A549 (cell line): Measurements from ENCODE around the gene YOD1. TPM values are rescaled to one million over a fixed set of nuclear protein-coding genes. Genes with fewer than 3 reads are reported as not detected.

Experiments used
- ATAC-seq, 2 experiments: fragments of 200-7000 bp in 1 of 2; fragments of >200 bp in 1 of 2; cut with Nextera tagmentation in 1 of 2; cut with Tn5 transposase in 1 of 2; 3 replicates each; pipeline versions ENCODE4 v1.8.0 to v1.9.1; 2018 to 2020; ENCODE audit warnings: mild to moderate bottlenecking in 1 of 2, moderate library complexity in 1 of 2
- CTCF ChIA-PET: fragments of 300-600 bp; sonication (Branson Sonifier 250); formaldehyde crosslinking; extraction: SDS; loops from one replicate; lab custom pipeline; 2021; ENCODE audit warnings: antibody characterized with exemption, inconsistent platforms; lab: Yijun Ruan, JAX
- POLR2A ChIA-PET: fragments of 350-600 bp; formaldehyde crosslinking; extraction: SDS; loops from one replicate; lab custom pipeline; 2021; ENCODE audit warnings: antibody characterized with exemption, inconsistent platforms; lab: Yijun Ruan, JAX
- DNase-seq, 2 experiments: peaks; one replicate each; pipeline versions ENCODE4 v3.0.0 to v3.0.0-alpha.2; 2011 to 2016; ENCODE audit warnings: low read depth in 1 of 2, low spot score in 1 of 2
- FAIRE-seq: peaks from 2 replicates; lab custom pipeline; 2011; peaks lifted over from hg19 to GRCh38; lab: Jason Lieb, UNC
- H3K27ac ChIP-seq, 2 experiments: fragments of >200 bp; sonication (Bioruptor Twin); formaldehyde crosslinking; 3 replicates each; pipeline ENCODE4 v1.5.1; 2016 to 2017
- H3K4me1 ChIP-seq: fragments of >200 bp; sonication (Bioruptor Twin); formaldehyde crosslinking; 3 replicates; pipeline ENCODE4 v1.6.1; 2016
- H3K4me2 ChIP-seq: fragments of >200 bp; sonication (Bioruptor Twin); formaldehyde crosslinking; 3 replicates; pipeline ENCODE4 v1.6.1; 2016
- H3K4me3 ChIP-seq: fragments of >200 bp; sonication (Bioruptor Twin); formaldehyde crosslinking; 3 replicates; pipeline ENCODE4 v1.5.1; 2016
- H3K9me3 ChIP-seq: fragments of >200 bp; sonication (Bioruptor Twin); formaldehyde crosslinking; 3 replicates; pipeline ENCODE4 v1.6.1; 2016
- CBX2 ChIP-seq: fragments of 200-600 bp; sonication (generic); IDR thresholded peaks from 2 replicates; pipeline ENCODE4 v1.6.1; 2016; ENCODE audit warnings: low read depth, mild to moderate bottlenecking, borderline replicate concordance
- CBX8 ChIP-seq: fragments of 200-600 bp; sonication (generic); IDR thresholded peaks from 2 replicates; pipeline ENCODE4 v1.6.1; 2016
- CEBPB ChIP-seq, 2 experiments: fragments of >200 bp in 1 of 2; sonication (Bioruptor Twin) in 1 of 2; formaldehyde crosslinking in 1 of 2; IDR thresholded peaks; 2 replicates each; pipeline ENCODE4 v1.6.1; 2012 to 2016
- CHD4 ChIP-seq: fragments of 200-600 bp; sonication (generic); IDR thresholded peaks from 2 replicates; pipeline ENCODE4 v1.6.1; 2016; ENCODE audit warnings: antibody characterized with exemption, mild to moderate bottlenecking, borderline replicate concordance
- EHMT2 ChIP-seq: fragments of 200-600 bp; sonication (generic); IDR thresholded peaks from 2 replicates; pipeline ENCODE4 v1.6.1; 2016; ENCODE audit warnings: antibody characterized with exemption, low read depth, mild to moderate bottlenecking, moderate library complexity
- EP300 ChIP-seq, 2 experiments: fragments of >200 bp; sonication (Bioruptor Twin); formaldehyde crosslinking; IDR thresholded peaks; 2 replicates in 1 of 2; 3 replicates in 1 of 2; pipeline ENCODE4 v1.6.1; 2016 to 2017
- FOSL2 ChIP-seq, 2 experiments: fragments of 450-650 bp in 1 of 2; fragments of >200 bp in 1 of 2; sonication (Bioruptor Twin) in 1 of 2; formaldehyde crosslinking; IDR thresholded peaks; 2 replicates each; pipeline versions ENCODE4 v1.5.0 to v1.6.1; 2016 to 2020; ENCODE audit warnings: mild to moderate bottlenecking in 1 of 2, moderate library complexity in 1 of 2
- FOXS1 ChIP-seq: fragments of 250-450 bp; sonication (Bioruptor Pico); IDR thresholded peaks from 2 replicates; pipeline ENCODE4 v1.5.0; 2020; ENCODE audit warnings: mild to moderate bottlenecking, moderate library complexity
- GATA3 ChIP-seq: IDR thresholded peaks from 2 replicates; pipeline ENCODE4 v1.6.1; 2012; ENCODE audit warnings: borderline replicate concordance
- HOXB5 ChIP-seq: fragments of 250-450 bp; sonication (Bioruptor Pico); IDR thresholded peaks from 2 replicates; pipeline ENCODE4 v1.5.0; 2020; ENCODE audit warnings: mild to moderate bottlenecking, moderate library complexity
- JUN ChIP-seq, 2 experiments: fragments of >200 bp; sonication (Bioruptor Twin); formaldehyde crosslinking; IDR thresholded peaks; 2 replicates in 1 of 2; 3 replicates in 1 of 2; pipeline ENCODE4 v1.6.1; 2016 to 2017
- JUNB ChIP-seq: fragments of >200 bp; sonication (Bioruptor Twin); formaldehyde crosslinking; IDR thresholded peaks from 2 replicates; pipeline ENCODE4 v1.6.1; 2016
- MAFK ChIP-seq: fragments of 450-650 bp; IDR thresholded peaks from 2 replicates; pipeline ENCODE4 v1.6.1; 2014; ENCODE audit not compliant: partially characterized antibody
- MAX ChIP-seq: IDR thresholded peaks from 2 replicates; pipeline ENCODE4 v1.6.1; 2012
- MAZ ChIP-seq: fragments of 150-350 bp; IDR thresholded peaks from 2 replicates; pipeline ENCODE4 v1.6.1; 2014; ENCODE audit warnings: antibody characterized with exemption, low read depth, low read length, borderline replicate concordance
- NPAS2 ChIP-seq: fragments of 250-450 bp; sonication (Bioruptor Pico); IDR thresholded peaks from 2 replicates; pipeline ENCODE4 v1.8.0; 2022; ENCODE audit warnings: mild to moderate bottlenecking, moderate library complexity, borderline replicate concordance
- RCOR1 ChIP-seq: fragments of 150-350 bp; IDR thresholded peaks from 2 replicates; pipeline ENCODE4 v1.6.1; 2014; ENCODE audit warnings: antibody characterized with exemption, low read length, low read depth
- SMC3 ChIP-seq: fragments of >200 bp; sonication (Bioruptor Twin); formaldehyde crosslinking; IDR thresholded peaks from 3 replicates; pipeline ENCODE4 v1.6.1; 2018; ENCODE audit warnings: inconsistent platforms
- SREBF2 ChIP-seq: fragments of 450-650 bp; IDR thresholded peaks from 2 replicates; pipeline ENCODE4 v1.6.1; 2014; ENCODE audit warnings: mild to moderate bottlenecking, moderate library complexity
- TFCP2L1 ChIP-seq: fragments of 250-450 bp; sonication (Bioruptor Pico); IDR thresholded peaks from 2 replicates; pipeline ENCODE4 v1.5.0; 2021; ENCODE audit warnings: mild to moderate bottlenecking
- TP53 ChIP-seq: fragments of 250-450 bp; sonication (Bioruptor Pico); IDR thresholded peaks from 2 replicates; pipeline ENCODE4 v1.5.0; 2021; ENCODE audit warnings: mild to moderate bottlenecking, moderate library complexity
- ZFP36 ChIP-seq: fragments of 450-650 bp; IDR thresholded peaks from 2 replicates; pipeline ENCODE4 v1.6.1; 2014; ENCODE audit warnings: borderline replicate concordance; ENCODE audit not compliant: partially characterized antibody
- ZNF302 ChIP-seq: fragments of 250-450 bp; sonication (Bioruptor Pico); IDR thresholded peaks from 2 replicates; pipeline ENCODE4 v1.9.0; 2021; ENCODE audit warnings: inconsistent platforms, mild to moderate bottlenecking, moderate library complexity
- ZSCAN20 ChIP-seq: fragments of 250-450 bp; sonication (Bioruptor Pico); IDR thresholded peaks from 2 replicates; pipeline ENCODE4 v1.8.0; 2022; ENCODE audit warnings: mild to moderate bottlenecking, moderate library complexity
- WGBS: methylation state at CpG from one replicate; pipeline ENCODE4 v1.1.6; 2017; ENCODE audit errors: missing lambda C conversion rate; 5-methylcytosine and 5-hydroxymethylcytosine counted together
- polyA plus RNA-seq, 4 experiments: library from polyadenylated mRNA; depleted of rRNA in 3 of 4; stranded (reverse); fragments of >200 nt; fragmentation: RNase III in 1 of 4; extraction: RNeasy Plus Mini Kit Qiagen cat#74134 plus additional on column Dnase treatment in 1 of 4; gene quantifications; 2 replicates in 3 of 4; 3 replicates in 1 of 4; pipeline ENCODE4 v1.2.3, GENCODE V29; 2011 to 2017
- TF ChIP-seq, protein P1 (sequence below): IDR thresholded peaks from 2 replicates; pipeline ENCODE4 v1.6.1; 2012; ENCODE audit warnings: low read depth, borderline replicate concordance

Gene YOD1
- polyA plus RNA-seq, 2 of the 4 experiments (the other 2 are of a cell fraction), result 7.0 to 10.3 TPM

DNA sequence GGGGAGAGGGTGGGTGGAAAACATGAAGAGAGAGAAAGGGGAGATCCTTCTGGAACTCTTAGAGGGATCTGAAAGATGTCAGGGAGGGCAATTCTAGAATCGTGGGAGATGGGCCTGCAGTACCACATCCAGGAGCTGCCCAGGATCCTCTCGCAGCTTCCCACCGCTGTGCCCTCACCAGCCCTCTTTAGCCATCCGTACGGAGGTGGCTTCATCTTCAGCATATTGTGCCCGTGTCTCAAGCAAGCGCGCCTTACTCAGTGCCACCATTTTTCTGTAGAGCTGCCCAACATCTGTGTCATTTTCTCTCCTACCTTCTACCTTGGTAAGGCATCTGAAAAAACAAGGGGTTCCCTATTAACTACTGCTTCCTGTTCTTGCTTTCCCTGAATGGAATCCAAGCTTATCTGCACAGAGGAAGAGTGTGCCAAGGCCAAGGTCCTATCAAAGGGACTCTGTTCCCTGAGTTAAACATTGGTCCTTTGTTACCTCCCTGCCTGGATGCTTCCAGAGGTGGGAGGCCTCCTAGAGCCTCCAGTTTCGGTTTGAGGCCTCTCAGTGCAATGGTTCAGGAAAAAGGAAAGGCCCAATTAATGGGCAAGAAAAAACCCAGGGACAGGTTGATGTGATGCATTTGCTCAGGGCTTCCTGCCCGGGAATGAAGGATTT lies 41.7 kb downstream of the YOD1 start:
- ChIA-PET CTCF (interaction anchor here (0.8 to 3.2 kb wide), 4 partner anchors 10 to 40 kb away, joined by 3 to 12 read pairs (median 8); no protein-coding TSS in a partner anchor), POLR2A (no interaction called here)
- peaks cover 42% of the 10 kb centered on the region for H3K4me1 ChIP-seq
- no peak overlapping the region for H3K4me3 ChIP-seq
- H3K4me2 ChIP-seq, result no peak overlapping the region
- no peak for ATAC-seq
- TF ChIP-seq EHMT2 (no peak), NPAS2 (CRISPR knock-in tag) (no peak), FOSL2 (IDR thresholded peaks at IDR 0.05) (no peak), FOSL2 (CRISPR knock-in tag; IDR thresholded peaks at IDR 0.05) (no peak), SMC3 (no peak), CHD4 (no peak), SREBF2 (no peak), MAFK (no peak), CBX8 (no peak), CBX2 (no peak)
- TF ChIP-seq, protein P1, sequence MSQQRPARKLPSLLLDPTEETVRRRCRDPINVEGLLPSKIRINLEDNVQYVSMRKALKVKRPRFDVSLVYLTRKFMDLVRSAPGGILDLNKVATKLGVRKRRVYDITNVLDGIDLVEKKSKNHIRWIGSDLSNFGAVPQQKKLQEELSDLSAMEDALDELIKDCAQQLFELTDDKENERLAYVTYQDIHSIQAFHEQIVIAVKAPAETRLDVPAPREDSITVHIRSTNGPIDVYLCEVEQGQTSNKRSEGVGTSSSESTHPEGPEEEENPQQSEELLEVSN, result no peak
- 93% methylated on average over 10 of the region's 10 CpGs for WGBS
- H3K9me3 ChIP-seq, result peaks cover 18% of the 10 kb centered on the region
- H3K27ac ChIP-seq, result peak overlapping the region; percentile 82 to 89; a peak in 5 of 6 replicates
- no peak for FAIRE-seq
- no peak for DNase-seq

- DNase-seq, result peak; percentile 89 to 95
- no peak overlapping the region for H3K4me3 ChIP-seq
- TF ChIP-seq MAZ (no peak), GATA3 (peak; percentile 90), HOXB5 (peak; percentile 21; the same call in 1 of the 2 replicates), EP300 (IDR thresholded peaks at IDR 0.05) (peak; percentile 41 to 83; a peak in 3 of 5 replicates), RCOR1 (no peak), TP53 (no peak), ZSCAN20 (CRISPR knock-in tag) (peak; percentile 62; the same call in 1 of the 2 replicates), JUN (IDR thresholded peaks at IDR 0.05) (peak in 1 of 2 experiments; percentile 68; a peak in 2 of 5 replicates), JUNB (peak; percentile 67), NPAS2 (CRISPR knock-in tag) (no peak), FOXS1 (CRISPR knock-in tag) (peak; percentile 73; the same call in 1 of the 2 replicates), CEBPB (IDR thresholded peaks at IDR 0.05) (peak in 1 of 2 experiments; percentile 56; a peak in 1 of 4 replicates), ZFP36 (peak; percentile 32), TFCP2L1 (CRISPR knock-in tag) (no peak), ZNF302 (CRISPR knock-in tag) (no peak), FOSL2 (IDR thresholded peaks at IDR 0.05) (peak; percentile 39; the same call in 1 of the 2 replicates), FOSL2 (CRISPR knock-in tag; IDR thresholded peaks at IDR 0.05) (peak; percentile 87), MAX (peak; percentile 71)
- H3K4me2 ChIP-seq, result peak overlapping the region; percentile 63
- peak overlapping the region; percentile 82 to 89 for H3K27ac ChIP-seq
- ATAC-seq, result peak; percentile 88 to 89
- no peak for FAIRE-seq
- ChIA-PET POLR2A (interaction anchor here (1.2 to 3.2 kb wide), 2 partner anchors 18 to 45 kb away, joined by 4 to 14 read pairs; partner anchors contain the start of gene PFKFB2), CTCF (interaction anchor here (0.6 to 3.2 kb wide), 5 partner anchors 12 to 789 kb away, joined by 3 to 12 read pairs (median 4); no protein-coding TSS in a partner anchor)
- 15% methylated on average over 5 of the region's 5 CpGs for WGBS
- H3K9me3 ChIP-seq, result peaks cover 18% of the 10 kb centered on the region
- peaks cover 60% of the 10 kb centered on the region for H3K4me1 ChIP-seq
Observed at GRCh38 chr1:207007352-207008033, 43.5 kb downstream of the YOD1 start.
